B cell (primary cell): ENCODE results near the gene SYN1. TPM values are rescaled to one million over a fixed set of nuclear protein-coding genes. Genes with fewer than 3 reads are reported as not detected.

ENCODE experiments used
- ATAC-seq: fragments of 200-7000 bp; cut with Tn5 transposase; one replicate; pipeline ENCODE4 v1.10.0; 2021; ENCODE audit warnings: low read depth, mild to moderate bottlenecking, moderate number of reproducible peaks, moderate library complexity
- CTCF ChIA-PET: fragments of 350-600 bp; sonication (Branson Sonifier 250); formaldehyde crosslinking; loops from one replicate; lab custom pipeline; 2021; ENCODE audit warnings: antibody characterized with exemption, inconsistent platforms; lab: Charles Lee
- POLR2A ChIA-PET: fragments of 350-600 bp; sonication (Branson Sonifier 250); formaldehyde crosslinking; loops from one replicate; lab custom pipeline; 2021; ENCODE audit warnings: antibody characterized with exemption; lab: Charles Lee
- DNase-seq: peaks from one replicate; pipeline ENCODE4 v3.0.0; 2013
- H2AFZ ChIP-seq: 2 replicates; pipeline ENCODE4 v1.6.1; 2012; ENCODE audit warnings: mild to moderate bottlenecking, low read depth, low read length; ENCODE audit not compliant: insufficient read depth, poor library complexity, severe bottlenecking
- H3K27ac ChIP-seq, 2 donors: 1 replicate in 1 of 2; 2 replicates in 1 of 2; pipeline ENCODE4 v1.5.1; 2012 to 2013; ENCODE audit warnings: low read length in 2 of 2, mild to moderate bottlenecking in 2 of 2, moderate library complexity in 1 of 2
- H3K27me3 ChIP-seq, 4 experiments: fragments of 200-600 bp in 1 of 4; sonication (generic) in 1 of 4; replicated peaks in 1 of 4; 1 replicate in 2 of 4; 2 replicates in 2 of 4; pipeline versions ENCODE4 v1.6.1 to v1.7.0; 2013 to 2016; ENCODE audit warnings: low read length in 3 of 4, mild to moderate bottlenecking in 2 of 4, mixed read lengths in 1 of 4, moderate library complexity in 1 of 4; ENCODE audit not compliant: insufficient read depth in 4 of 4, control insufficient read depth in 3 of 4; ENCODE audit errors: control extremely low read depth in 1 of 4
- H3K36me3 ChIP-seq, 2 experiments: replicated peaks in 1 of 2; 1 replicate in 1 of 2; 2 replicates in 1 of 2; pipeline versions ENCODE4 v1.6.1 to v1.7.1; 2013; ENCODE audit warnings: low read length in 1 of 2; ENCODE audit not compliant: insufficient read depth in 2 of 2, control insufficient read depth in 1 of 2; ENCODE audit errors: control extremely low read depth in 1 of 2, extremely low read depth in 1 of 2
- H3K4me1 ChIP-seq, 2 donors: fragments of 200-600 bp in 1 of 2; sonication (generic) in 1 of 2; 1 replicate in 1 of 2; 2 replicates in 1 of 2; pipeline versions ENCODE4 v1.5.1 to v1.6.1; 2013 to 2017; ENCODE audit warnings: low read length in 2 of 2; ENCODE audit not compliant: control insufficient read depth in 2 of 2, insufficient read depth in 2 of 2
- H3K4me2 ChIP-seq: replicated peaks from 2 replicates; pipeline ENCODE3; 2012; ENCODE audit warnings: mild to moderate bottlenecking, low read depth, low read length; ENCODE audit not compliant: poor library complexity, severe bottlenecking
- H3K4me3 ChIP-seq, 5 experiments: fragments of 200-600 bp in 1 of 5; sonication (generic) in 1 of 5; 1 replicate in 3 of 5; 2 replicates in 2 of 5; pipeline versions ENCODE4 v1.5.1 to v1.7.0; 2011 to 2016; ENCODE audit warnings: low read length in 4 of 5, mild to moderate bottlenecking in 4 of 5, low read depth in 2 of 5, control low read depth in 1 of 5, moderate library complexity in 1 of 5; ENCODE audit not compliant: insufficient read depth in 1 of 5; ENCODE audit errors: control extremely low read depth in 1 of 5, extremely low read depth in 1 of 5
- H3K79me2 ChIP-seq: fragments of 200-600 bp; sonication (generic); one replicate; pipeline ENCODE4 v1.6.0; 2016; ENCODE audit warnings: low read length; ENCODE audit not compliant: control insufficient read depth, insufficient read depth
- H3K9ac ChIP-seq: fragments of 200-600 bp; sonication (generic); 2 replicates; pipeline ENCODE4 v1.6.1; 2017; ENCODE audit warnings: mild to moderate bottlenecking, low read length, moderate library complexity
- H3K9me3 ChIP-seq, 3 donors: one replicate each; pipeline versions ENCODE4 v1.6.1 to v1.7.1; 2013; ENCODE audit warnings: low read length in 2 of 3; ENCODE audit not compliant: control insufficient read depth in 2 of 3, insufficient read depth in 1 of 3; ENCODE audit errors: control extremely low read depth in 1 of 3
- H4K20me1 ChIP-seq: 2 replicates; pipeline ENCODE4 v1.6.0; 2012; ENCODE audit warnings: mild to moderate bottlenecking, low read length; ENCODE audit not compliant: insufficient read depth, control insufficient read depth, poor library complexity, severe bottlenecking
- H3K27ac Mint-ChIP-seq: one replicate; pipeline ENCODE4 v1.8.0; 2021; ENCODE audit warnings: mixed read lengths
- H3K27me3 Mint-ChIP-seq: one replicate; pipeline ENCODE4 v1.8.0; 2021; ENCODE audit warnings: mixed read lengths
- H3K4me1 Mint-ChIP-seq: one replicate; pipeline ENCODE4 v1.8.0; 2021; ENCODE audit warnings: mixed read lengths
- H3K4me3 Mint-ChIP-seq: one replicate; pipeline ENCODE4 v1.8.0; 2021; ENCODE audit warnings: mixed read lengths
- H3K9me3 Mint-ChIP-seq: one replicate; pipeline ENCODE4 v1.8.0; 2022; ENCODE audit warnings: mixed read lengths; ENCODE audit not compliant: insufficient read depth
- EZH2 ChIP-seq: IDR thresholded peaks from 2 replicates; pipeline ENCODE4 v1.6.1; 2012; ENCODE audit warnings: borderline replicate concordance, low read depth, mild to moderate bottlenecking, moderate library complexity, low read length; ENCODE audit not compliant: insufficient read depth, poor library complexity, severe bottlenecking
- WGBS: methylation state at CpG from one replicate; pipeline ENCODE4 v1.1.5; 2013; ENCODE audit warnings: missing lambda C conversion rate; ENCODE audit not compliant: insufficient coverage; 5-methylcytosine and 5-hydroxymethylcytosine counted together
- intact Hi-C: fragments of 100-400 bp; cut with micrococcal nuclease; formaldehyde crosslinking; loops from one replicate; pipeline ENCODE4 v1.10.0; 2022
- polyA plus RNA-seq: library from polyadenylated mRNA; depleted of rRNA; stranded (reverse); fragments of >200 nt; gene quantifications from 2 replicates; pipeline ENCODE4 v1.2.3, GENCODE V29; 2012
- total RNA-seq, 2 donors: library from RNA; stranded (reverse); fragments of 120-200 nt in 1 of 2; gene quantifications; 1 replicate in 1 of 2; 2 replicates in 1 of 2; pipeline versions ENCODE4 v1.2.3 to v1.2.4, GENCODE V29; 2013 to 2022
- TF ChIP-seq, protein P1 (sequence below): fragments of 200-600 bp; IDR thresholded peaks from one replicate; pipeline ENCODE4 v1.8.0; 2022; ENCODE audit warnings: antibody characterized with exemption, mild to moderate bottlenecking

Gene SYN1
- total and polyA plus RNA-seq, 2 donors (not counting 1 experiment from before 2014, with no cell fraction given): not detected

DNA sequence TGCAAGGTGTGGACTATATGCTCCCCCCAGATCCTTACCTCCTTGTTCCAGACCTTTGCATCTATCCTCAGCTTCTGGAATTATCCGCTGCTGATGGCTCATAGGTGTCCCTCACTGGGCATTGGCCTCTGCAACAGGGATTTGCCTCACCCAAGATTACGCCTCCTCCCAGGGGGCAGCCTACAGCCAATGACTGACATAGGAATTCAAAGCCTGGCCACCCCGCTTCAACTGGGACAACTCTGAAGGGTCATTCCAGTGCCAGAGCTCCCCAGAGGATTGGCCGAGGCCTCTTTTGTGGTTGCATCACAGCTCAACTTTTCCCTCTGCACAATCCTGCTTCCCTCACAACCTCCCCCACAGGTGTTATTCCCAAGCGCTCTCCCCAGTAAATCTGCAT lies 5.0 kb downstream of the SYN1 start:
- no peak overlapping the region for H3K27ac ChIP-seq
- intact Hi-C loops: no loop called here
- ChIA-PET CTCF (no interaction called here), POLR2A (no interaction called here)
- peaks cover 0 to 8% (median 2%) of the 10 kb centered on the region in 4 experiments for H3K27me3 ChIP-seq
- no peaks in the 10 kb centered on the region for H4K20me1 ChIP-seq
- no peaks in the 10 kb centered on the region for H3K36me3 ChIP-seq
- H3K9ac ChIP-seq: no peak overlapping the region
- Mint-ChIP-seq H3K27ac (no peak overlapping the region), H3K4me3 (no peak overlapping the region), H3K4me1 (peaks cover 3% of the 10 kb centered on the region), H3K9me3 (no peaks in the 10 kb centered on the region), H3K27me3 (peaks cover 29% of the 10 kb centered on the region)
- WGBS: 100% methylated on average over 2 of the region's 5 CpGs
- TF ChIP-seq, protein P1, sequence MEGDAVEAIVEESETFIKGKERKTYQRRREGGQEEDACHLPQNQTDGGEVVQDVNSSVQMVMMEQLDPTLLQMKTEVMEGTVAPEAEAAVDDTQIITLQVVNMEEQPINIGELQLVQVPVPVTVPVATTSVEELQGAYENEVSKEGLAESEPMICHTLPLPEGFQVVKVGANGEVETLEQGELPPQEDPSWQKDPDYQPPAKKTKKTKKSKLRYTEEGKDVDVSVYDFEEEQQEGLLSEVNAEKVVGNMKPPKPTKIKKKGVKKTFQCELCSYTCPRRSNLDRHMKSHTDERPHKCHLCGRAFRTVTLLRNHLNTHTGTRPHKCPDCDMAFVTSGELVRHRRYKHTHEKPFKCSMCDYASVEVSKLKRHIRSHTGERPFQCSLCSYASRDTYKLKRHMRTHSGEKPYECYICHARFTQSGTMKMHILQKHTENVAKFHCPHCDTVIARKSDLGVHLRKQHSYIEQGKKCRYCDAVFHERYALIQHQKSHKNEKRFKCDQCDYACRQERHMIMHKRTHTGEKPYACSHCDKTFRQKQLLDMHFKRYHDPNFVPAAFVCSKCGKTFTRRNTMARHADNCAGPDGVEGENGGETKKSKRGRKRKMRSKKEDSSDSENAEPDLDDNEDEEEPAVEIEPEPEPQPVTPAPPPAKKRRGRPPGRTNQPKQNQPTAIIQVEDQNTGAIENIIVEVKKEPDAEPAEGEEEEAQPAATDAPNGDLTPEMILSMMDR: no peak
- no peak for TF ChIP-seq EZH2
- DNase-seq (no peak), ATAC-seq (no peak)
- no peak overlapping the region for H3K4me2 ChIP-seq
- H3K4me3 ChIP-seq: no peak overlapping the region
- no peaks in the 10 kb centered on the region for H3K9me3 ChIP-seq
- peaks cover 0 to 2% of the 10 kb centered on the region in 2 donors for H3K4me1 ChIP-seq
- no peak overlapping the region for H2AFZ ChIP-seq
- H3K79me2 ChIP-seq: no peaks in the 10 kb centered on the region

DNA sequence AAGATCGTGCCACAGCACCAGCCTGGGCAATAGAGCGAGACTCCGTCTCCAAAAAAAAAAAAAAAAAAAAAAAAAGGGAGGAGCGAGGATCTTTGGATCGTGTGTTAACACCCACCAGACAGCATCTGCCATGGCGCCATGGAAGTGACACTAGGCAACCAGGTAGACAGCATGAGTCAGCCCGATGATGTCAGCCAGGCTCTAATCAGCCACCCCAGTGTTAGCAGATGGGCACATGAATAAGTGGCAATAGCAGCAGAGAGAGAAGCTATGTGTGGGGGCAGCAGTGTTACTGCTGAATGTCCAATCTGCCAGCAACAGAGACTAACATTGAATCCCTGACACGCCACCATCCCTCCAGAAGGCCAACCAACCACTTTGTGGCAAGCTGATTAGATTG lies 6.6 kb downstream of the SYN1 start:
- no peaks in the 10 kb centered on the region for H3K9me3 ChIP-seq
- no peak for ATAC-seq
- WGBS: 100% methylated on average over 2 of the region's 8 CpGs
- no peak for DNase-seq
- no peaks in the 10 kb centered on the region for H3K4me1 ChIP-seq
- H3K4me3 ChIP-seq: no peak overlapping the region
- POLR2A ChIA-PET: interaction anchor here (0.6 kb wide), 1 partner anchor 909 kb away, joined by 10 read pairs; no protein-coding TSS in a partner anchor
- no peak overlapping the region for H3K27ac ChIP-seq
- no peaks in the 10 kb centered on the region for H4K20me1 ChIP-seq
- no peak overlapping the region for H3K4me2 ChIP-seq
- no peaks in the 10 kb centered on the region for H3K9me3 Mint-ChIP-seq
- H3K27me3 Mint-ChIP-seq: peaks cover 20% of the 10 kb centered on the region
- H3K9ac ChIP-seq: no peak overlapping the region
- H3K36me3 ChIP-seq: no peaks in the 10 kb centered on the region
- no peak overlapping the region for H3K27ac Mint-ChIP-seq
- H3K4me1 Mint-ChIP-seq: no peaks in the 10 kb centered on the region
- TF ChIP-seq, protein P1: no peak
- TF ChIP-seq EZH2: no peak
- H2AFZ ChIP-seq: no peak overlapping the region
- H3K27me3 ChIP-seq: peaks cover 0 to under 1% (median under 1%) of the 10 kb centered on the region in 4 experiments
- H3K4me3 Mint-ChIP-seq: no peak overlapping the region
- intact Hi-C loops: no loop called here
- no peaks in the 10 kb centered on the region for H3K79me2 ChIP-seq
- CTCF ChIA-PET: no interaction called here
